ENCODE measurements around the gene CYP27A1.

- TF ChIP-seq CTCF (IDR thresholded peaks at IDR 0.05) = no peak
- no peak for TF ChIP-seq EZH2phosphoT487 (IDR thresholded peaks at IDR 0.05)
Measured at GRCh38 chr2:218832081-218832480, 50.1 kb downstream of the CYP27A1 start.

Data from neural progenitor cell (in vitro differentiated cells).